Hepatocyte (in vitro differentiated cells): ENCODE results near the gene EFEMP2.

ENCODE experiments used
- EZH2 ChIP-seq: fragments of 200-600 bp; sonication (generic); IDR thresholded peaks from 2 replicates; pipeline ENCODE4 v1.6.1; 2016; ENCODE audit warnings: antibody characterized with exemption, mild to moderate bottlenecking, borderline replicate concordance
- TF ChIP-seq, protein P1 (sequence below): fragments of 200-600 bp; sonication (generic); IDR thresholded peaks from 2 replicates; pipeline ENCODE4 v1.5.1; 2016; ENCODE audit warnings: antibody characterized with exemption, mild to moderate bottlenecking; ENCODE audit not compliant: poor library complexity

DNA sequence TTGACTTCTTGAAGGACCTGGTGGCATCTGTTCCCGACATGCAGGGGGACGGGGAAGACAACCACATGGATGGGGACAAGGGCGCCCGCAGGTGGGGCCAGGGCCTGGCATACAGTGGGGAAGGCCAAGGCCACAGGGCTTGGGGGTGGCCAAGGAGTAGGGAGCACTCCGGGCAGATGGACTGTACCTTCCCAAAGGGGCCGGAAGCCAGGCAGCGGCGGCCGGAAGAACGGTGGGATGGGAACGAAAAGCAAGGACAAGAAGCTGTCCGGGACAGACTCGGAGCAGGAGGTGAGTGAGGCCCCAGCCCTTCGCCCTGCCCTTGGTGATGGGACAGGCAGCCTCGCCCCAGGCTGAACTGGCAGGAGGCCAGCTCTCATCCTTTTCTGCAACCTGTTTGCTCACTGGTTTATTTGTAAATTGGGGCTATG lies 47.8 kb upstream of the EFEMP2 start:
- TF ChIP-seq EZH2: no peak
- TF ChIP-seq, protein P1, sequence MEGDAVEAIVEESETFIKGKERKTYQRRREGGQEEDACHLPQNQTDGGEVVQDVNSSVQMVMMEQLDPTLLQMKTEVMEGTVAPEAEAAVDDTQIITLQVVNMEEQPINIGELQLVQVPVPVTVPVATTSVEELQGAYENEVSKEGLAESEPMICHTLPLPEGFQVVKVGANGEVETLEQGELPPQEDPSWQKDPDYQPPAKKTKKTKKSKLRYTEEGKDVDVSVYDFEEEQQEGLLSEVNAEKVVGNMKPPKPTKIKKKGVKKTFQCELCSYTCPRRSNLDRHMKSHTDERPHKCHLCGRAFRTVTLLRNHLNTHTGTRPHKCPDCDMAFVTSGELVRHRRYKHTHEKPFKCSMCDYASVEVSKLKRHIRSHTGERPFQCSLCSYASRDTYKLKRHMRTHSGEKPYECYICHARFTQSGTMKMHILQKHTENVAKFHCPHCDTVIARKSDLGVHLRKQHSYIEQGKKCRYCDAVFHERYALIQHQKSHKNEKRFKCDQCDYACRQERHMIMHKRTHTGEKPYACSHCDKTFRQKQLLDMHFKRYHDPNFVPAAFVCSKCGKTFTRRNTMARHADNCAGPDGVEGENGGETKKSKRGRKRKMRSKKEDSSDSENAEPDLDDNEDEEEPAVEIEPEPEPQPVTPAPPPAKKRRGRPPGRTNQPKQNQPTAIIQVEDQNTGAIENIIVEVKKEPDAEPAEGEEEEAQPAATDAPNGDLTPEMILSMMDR: no peak
